GM12891 (cell line): ENCODE results near the gene LDAH.

Experiments
- DNase-seq: peaks from one replicate; pipeline ENCODE4 v3.0.0; 2011; ENCODE audit warnings: low spot score; ENCODE audit not compliant: insufficient read length
- FAIRE-seq: peaks from 2 replicates; lab custom pipeline; 2011; peaks lifted over from hg19 to GRCh38; lab: Jason Lieb, UNC
- PAX5 ChIP-seq: IDR thresholded peaks from 2 replicates; pipeline ENCODE4 v1.6.1; 2011; ENCODE audit warnings: low read length, moderate library complexity, mild to moderate bottlenecking; ENCODE audit not compliant: insufficient read depth, severe bottlenecking
- POLR2A ChIP-seq: IDR thresholded peaks from 2 replicates; pipeline ENCODE4 v1.6.1; 2011; ENCODE audit warnings: low read depth, low read length, control low read depth
- POLR2AphosphoS5 ChIP-seq: IDR thresholded peaks from 2 replicates; pipeline ENCODE4 v1.6.1; 2011; ENCODE audit warnings: low read depth, low read length, control low read depth
- POU2F2 ChIP-seq: IDR thresholded peaks from 2 replicates; pipeline ENCODE4 v1.6.1; 2011; ENCODE audit warnings: low read depth, mild to moderate bottlenecking, control low read depth, low read length, moderate library complexity
- SPI1 ChIP-seq: IDR thresholded peaks from 2 replicates; pipeline ENCODE4 v1.6.1; 2011; ENCODE audit warnings: low read depth, low read length, control low read depth
- TAF1 ChIP-seq: IDR thresholded peaks from 2 replicates; pipeline ENCODE4 v1.6.1; 2011; ENCODE audit warnings: low read depth, low read length, control low read depth

LDAH gene

DNA sequence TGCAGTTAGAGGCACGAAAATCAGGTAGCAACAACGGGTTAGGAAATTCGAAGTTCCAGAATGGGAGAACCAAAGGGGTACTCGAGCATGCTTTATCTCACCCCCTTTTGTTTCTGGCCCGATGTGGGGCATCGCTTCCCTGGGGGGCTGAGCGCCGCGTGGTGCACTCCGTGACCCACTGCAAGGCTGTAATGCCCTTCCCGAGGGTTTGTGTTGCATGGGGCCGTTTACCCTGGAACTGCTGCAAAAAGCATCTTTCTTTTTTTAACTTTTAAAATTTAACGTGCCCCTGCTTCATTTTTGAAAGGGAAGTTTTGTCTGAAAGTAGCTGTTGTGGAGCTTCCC is 151.2 kb downstream of the LDAH start:
- FAIRE-seq (no peak), DNase-seq (no peak)
- TF ChIP-seq POLR2AphosphoS5, result no peak
- no peak for TF ChIP-seq PAX5
- no peak for TF ChIP-seq POLR2A
- TF ChIP-seq POU2F2, result no peak
- no peak for TF ChIP-seq TAF1
- no peak for TF ChIP-seq SPI1

DNA sequence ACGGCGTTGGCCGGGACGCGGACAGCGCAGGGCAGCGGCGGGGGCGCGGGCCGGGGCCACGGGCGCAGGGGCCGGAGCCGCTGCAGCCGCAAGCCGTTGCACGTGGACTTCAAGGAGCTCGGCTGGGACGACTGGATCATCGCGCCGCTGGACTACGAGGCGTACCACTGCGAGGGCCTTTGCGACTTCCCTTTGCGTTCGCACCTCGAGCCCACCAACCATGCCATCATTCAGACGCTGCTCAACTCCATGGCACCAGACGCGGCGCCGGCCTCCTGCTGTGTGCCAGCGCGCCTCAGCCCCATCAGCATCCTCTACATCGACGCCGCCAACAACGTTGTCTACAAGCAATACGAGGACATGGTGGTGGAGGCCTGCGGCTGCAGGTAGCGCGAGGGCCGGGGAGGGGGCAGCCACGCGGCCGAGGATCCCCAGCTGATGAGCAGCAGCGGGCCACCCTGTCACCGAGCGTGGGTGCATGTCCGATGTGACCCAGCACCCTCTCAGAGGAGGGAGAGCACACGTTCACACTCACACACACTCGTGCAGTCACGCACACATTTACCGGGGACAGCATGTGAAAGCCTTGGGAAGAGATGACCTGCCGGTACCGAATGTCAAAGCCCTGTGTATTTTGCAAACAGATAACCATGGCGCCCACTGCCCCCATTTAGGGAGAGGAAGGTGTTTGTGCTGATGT is 151.7 kb downstream of the LDAH start:
- no peak for TF ChIP-seq TAF1
- peak; percentile 55 for FAIRE-seq
- no peak for DNase-seq

DNA sequence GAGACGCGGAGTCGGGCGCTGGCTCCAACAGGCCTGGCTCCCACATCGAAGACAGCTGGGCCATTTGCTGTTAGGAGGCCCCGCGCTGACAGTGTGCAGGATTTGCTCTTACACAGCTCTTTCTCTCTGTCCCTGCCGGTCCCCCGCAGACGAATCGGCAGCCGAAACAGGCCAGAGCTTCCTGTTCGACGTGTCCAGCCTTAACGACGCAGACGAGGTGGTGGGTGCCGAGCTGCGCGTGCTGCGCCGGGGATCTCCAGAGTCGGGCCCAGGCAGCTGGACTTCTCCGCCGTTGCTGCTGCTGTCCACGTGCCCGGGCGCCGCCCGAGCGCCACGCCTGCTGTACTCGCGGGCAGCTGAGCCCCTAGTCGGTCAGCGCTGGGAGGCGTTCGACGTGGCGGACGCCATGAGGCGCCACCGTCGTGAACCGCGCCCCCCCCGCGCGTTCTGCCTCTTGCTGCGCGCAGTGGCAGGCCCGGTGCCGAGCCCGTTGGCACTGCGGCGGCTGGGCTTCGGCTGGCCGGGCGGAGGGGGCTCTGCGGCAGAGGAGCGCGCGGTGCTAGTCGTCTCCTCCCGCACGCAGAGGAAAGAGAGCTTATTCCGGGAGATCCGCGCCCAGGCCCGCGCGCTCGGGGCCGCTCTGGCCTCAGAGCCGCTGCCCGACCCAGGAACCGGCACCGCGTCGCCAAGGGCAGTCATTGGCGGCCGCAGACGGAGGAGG is 152.4 kb downstream of the LDAH start:
- FAIRE-seq, result no peak
- TF ChIP-seq TAF1, result no peak
- TF ChIP-seq POU2F2, result no peak
- TF ChIP-seq PAX5, result no peak
- no peak for TF ChIP-seq POLR2A
- TF ChIP-seq POLR2AphosphoS5, result no peak
- no peak for TF ChIP-seq SPI1
- DNase-seq, result no peak

DNA sequence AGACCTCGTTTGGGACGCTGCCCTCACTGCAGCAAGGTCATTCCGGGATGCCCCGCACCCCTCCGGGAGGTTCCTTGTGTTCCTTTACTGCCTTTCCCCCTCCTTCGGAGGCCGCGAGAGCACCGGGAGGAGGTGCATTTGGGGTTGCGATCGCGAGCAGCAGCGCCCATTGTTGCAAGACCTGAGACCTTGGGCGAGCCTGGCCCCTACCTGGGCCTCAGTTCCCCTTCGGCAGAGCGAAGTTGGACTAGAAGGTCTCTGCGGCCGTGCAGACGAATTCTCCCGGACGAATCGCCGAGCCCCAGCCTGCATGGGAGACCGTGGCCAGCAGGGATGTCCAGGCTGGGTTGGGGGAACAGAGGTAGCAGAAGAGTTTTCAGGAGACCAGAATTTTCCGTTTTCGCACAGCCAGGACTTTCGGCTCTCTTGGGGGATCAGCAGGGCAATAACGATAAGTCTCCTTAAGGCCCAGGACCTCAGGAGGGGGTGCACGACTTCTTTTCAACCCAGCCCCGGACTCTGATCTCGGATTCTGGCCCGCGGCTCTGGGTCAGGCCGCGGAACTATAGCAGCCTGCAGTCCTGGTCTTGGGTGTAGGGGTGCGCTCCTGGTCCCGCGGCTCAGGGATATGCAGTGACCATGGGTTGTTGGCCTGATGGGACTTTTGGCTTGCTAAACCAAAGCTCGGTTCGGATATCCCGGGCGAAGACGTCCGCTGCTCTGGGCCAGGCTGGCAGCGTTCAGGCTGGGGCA is 153.2 kb downstream of the LDAH start:
- TF ChIP-seq POLR2AphosphoS5 (no peak), TAF1 (no peak), PAX5 (no peak), SPI1 (no peak), POLR2A (no peak), POU2F2 (no peak)
- FAIRE-seq, result no peak
- DNase-seq, result no peak

DNA sequence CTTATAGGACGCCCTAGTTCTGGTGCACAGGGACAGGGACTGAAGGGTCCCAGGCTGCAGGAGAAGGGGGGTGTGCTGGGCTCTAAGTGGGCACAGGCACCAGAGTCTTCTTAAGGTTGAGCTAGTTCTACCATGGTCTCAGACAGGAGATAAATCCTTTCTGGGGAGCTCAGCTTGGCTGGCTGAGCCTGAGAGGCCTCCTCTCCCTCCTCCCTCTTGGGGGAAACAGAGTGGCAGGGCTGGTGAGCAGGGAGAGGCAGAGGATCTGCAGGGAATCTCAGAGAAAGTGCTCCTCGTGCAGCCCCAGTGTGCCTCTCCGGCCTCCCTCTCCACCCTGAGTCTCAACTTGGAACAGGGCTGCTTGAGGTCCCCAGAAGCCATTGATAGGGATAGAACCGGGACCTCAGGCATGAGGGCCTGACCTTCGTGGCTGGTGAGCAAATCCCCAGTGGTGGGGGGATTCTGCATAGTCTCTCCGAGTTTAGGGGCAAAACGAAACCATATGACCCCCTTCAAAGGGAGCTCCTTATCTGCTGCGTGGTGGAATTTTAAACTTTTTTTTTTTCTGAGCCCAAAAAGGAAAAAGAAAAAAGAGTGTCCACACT is 153.9 kb downstream of the LDAH start:
- DNase-seq (no peak), FAIRE-seq (no peak)
- TF ChIP-seq PAX5 (no peak), SPI1 (no peak), TAF1 (no peak), POLR2AphosphoS5 (no peak), POU2F2 (no peak)

DNA sequence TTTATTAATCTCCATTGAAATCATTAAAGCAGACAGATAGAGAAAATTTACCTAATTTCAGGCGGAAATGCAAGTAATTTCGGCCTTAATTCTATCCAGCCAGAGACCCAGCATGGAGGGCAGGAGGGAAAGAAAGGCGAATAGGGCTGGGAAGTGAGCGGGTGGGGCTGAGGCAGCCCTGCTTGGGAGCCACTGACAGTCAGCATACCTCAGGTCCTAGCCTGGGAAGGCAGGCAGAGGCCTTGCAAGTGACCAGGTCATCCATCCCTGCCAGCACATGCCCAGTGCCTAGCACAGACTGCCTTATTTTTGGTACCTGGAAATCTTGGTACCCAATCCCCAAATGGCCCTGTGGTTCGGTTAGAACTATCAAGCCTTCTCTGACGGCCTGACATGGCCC is 154.4 kb downstream of the LDAH start:
- FAIRE-seq (no peak), DNase-seq (no peak)
- TF ChIP-seq POLR2A (no peak), SPI1 (no peak), TAF1 (no peak), POLR2AphosphoS5 (no peak), PAX5 (no peak), POU2F2 (no peak)

DNA sequence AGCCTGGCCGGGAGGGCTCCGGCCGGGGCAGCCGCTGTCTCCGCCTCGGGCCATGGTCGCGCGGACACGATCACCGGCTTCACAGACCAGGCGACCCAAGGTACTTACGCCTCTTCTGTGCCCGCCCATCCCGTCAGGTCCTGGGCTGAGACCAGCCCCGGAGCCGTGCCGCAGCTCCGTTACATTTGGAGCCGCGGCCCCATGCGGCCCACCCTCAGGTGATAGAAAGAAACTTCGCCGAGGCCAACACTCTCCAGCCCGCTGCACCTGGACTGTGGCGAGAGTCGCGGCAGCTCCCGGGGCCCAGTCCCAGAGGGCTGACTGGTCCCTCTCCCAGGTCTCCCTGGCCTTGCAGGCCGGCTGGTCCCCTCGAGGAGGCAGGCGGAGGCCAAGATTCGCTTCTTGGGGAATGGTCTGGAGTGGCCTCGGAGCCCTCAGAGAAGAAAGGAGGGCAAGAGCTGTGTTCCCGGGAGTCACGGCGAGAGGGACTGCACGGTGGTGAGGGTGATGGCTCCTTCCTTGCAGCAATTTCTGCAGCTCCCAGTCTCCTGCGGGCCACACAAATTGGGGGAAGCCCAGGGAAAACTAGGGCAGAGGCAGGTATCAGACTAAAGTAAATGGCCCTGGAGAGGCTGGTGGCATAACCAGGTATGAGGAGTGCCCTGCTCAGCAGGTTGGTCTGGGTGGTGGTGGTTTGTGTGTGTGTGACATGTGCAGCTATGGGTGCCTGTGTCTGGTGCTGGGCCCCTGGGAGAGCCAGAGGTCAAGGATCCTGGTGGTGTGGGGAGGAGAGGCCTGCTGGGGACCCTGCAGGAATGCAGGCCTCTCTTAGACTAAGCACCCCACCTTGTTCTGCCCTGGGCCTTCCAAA is 155.1 kb downstream of the LDAH start:
- FAIRE-seq (no peak), DNase-seq (no peak)
- TF ChIP-seq POU2F2 (no peak), POLR2AphosphoS5 (no peak), TAF1 (no peak), POLR2A (no peak), PAX5 (no peak), SPI1 (no peak)

DNA sequence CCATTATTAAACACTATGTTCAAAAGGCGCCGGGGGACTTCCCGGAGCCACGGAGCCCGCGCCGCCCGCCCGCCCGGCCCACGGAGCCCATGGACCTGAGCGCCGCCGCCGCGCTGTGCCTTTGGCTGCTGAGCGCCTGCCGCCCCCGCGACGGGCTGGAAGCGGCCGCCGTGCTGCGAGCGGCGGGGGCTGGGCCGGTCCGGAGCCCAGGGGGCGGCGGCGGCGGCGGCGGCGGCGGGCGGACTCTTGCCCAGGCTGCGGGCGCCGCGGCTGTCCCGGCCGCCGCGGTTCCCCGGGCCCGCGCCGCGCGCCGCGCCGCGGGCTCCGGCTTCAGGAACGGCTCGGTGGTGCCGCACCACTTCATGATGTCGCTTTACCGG is 155.8 kb downstream of the LDAH start:
- TF ChIP-seq SPI1, result no peak
- no peak for TF ChIP-seq POLR2AphosphoS5
- no peak for TF ChIP-seq POLR2A
- no peak for TF ChIP-seq PAX5
- no peak for TF ChIP-seq POU2F2
- no peak for TF ChIP-seq TAF1
- FAIRE-seq (no peak), DNase-seq (no peak)

DNA sequence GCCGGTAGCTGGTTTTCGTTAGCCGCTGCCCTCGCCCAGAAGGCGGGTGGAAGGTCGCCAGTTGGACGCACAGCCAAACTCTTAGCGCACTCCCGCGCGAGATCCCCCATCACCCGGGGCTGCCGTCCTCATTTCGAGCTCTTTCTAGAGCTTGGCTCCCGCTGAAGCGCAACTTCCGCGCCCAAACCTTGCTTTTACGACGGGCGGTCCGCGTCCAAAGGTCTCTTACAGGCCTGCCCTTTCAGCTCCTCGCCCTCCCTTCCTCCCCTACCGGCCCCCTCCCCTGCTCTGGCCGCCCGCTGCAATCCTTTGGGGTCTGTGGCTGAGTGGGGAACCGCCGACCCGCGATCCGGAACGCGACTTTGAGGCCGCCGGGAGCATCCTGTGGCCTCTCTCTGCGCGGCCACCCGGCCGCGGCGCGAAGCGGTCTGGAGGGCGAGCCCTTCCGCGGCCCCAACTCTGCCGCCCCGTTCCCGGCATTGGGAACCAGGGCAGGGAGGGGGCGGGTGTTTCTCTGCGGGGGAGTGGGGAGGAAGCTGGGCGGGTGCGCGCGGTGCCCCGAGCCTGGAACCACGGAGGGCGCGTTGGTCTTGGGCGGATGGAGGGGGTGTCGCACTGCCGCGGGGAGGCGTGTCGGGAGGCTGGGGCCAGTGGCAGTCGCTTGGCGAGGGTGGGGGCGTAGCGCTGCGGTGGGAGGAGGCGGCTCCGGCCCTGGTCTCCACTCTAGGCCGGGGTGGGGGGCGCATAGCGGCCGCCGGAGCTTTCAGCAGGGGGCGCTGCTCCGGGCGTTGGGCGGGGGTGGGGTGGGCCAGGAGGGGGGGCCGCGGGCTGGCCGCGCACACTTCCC is 156.4 kb downstream of the LDAH start, which contains the start of gene GDF7:
Gene GDF7 (plus strand): TSS at position 841 of the 847 bp plus-strand sequence. CDS start 96 bp downstream, outside the sequence.
- FAIRE-seq, result peak; percentile 51
- no peak for TF ChIP-seq TAF1
- no peak for TF ChIP-seq POLR2A
- no peak for TF ChIP-seq POU2F2
- TF ChIP-seq SPI1, result no peak
- TF ChIP-seq PAX5, result no peak
- TF ChIP-seq POLR2AphosphoS5, result no peak
- peak; percentile 70 for DNase-seq
